Natural killer cell treated with Interleukin-12 subunit alpha and Interleukin-12 subunit beta and Interleukin-15 and Interleukin-18, amount 100 ng/mL, for 72 hours (primary cell): ENCODE measurements around the gene CELSR2. TPM values are rescaled to one million over a fixed set of nuclear protein-coding genes. Genes with fewer than 3 reads are reported as not detected.
"Not testable (repeated sequence)": the region's sequence is repeated elsewhere in the genome, so short reads cannot be mapped to it uniquely, and the experiment has no call there.

Experiments used
- ATAC-seq, 2 donors: fragments of 150-1000 bp; cut with Tn5 transposase in 1 of 2; sonication (Bioruptor Pico), chemical (Tn5 transposase) in 1 of 2; 2 replicates each; pipeline ENCODE4 v1.10.0; 2021
- DNase-seq: peaks from one replicate; pipeline ENCODE4 v3.0.0; 2022; ENCODE audit warnings: low spot score
- H3K27ac Mint-ChIP-seq, 2 donors: 1 replicate in 1 of 2; 2 replicates in 1 of 2; pipeline ENCODE4 v1.8.0; 2022; ENCODE audit warnings: mixed read lengths in 2 of 2, mild to moderate bottlenecking in 1 of 2, moderate library complexity in 1 of 2
- H3K27me3 Mint-ChIP-seq, 2 donors: 1 replicate in 1 of 2; 2 replicates in 1 of 2; pipeline ENCODE4 v1.8.0; 2022; ENCODE audit warnings: mixed read lengths in 2 of 2
- H3K36me3 Mint-ChIP-seq: one replicate; pipeline ENCODE4 v1.8.0; 2022; ENCODE audit warnings: mixed read lengths
- H3K4me1 Mint-ChIP-seq, 2 donors: 1 replicate in 1 of 2; 2 replicates in 1 of 2; pipeline ENCODE4 v1.8.0; 2022; ENCODE audit warnings: low read depth in 2 of 2, mixed read lengths in 2 of 2, mild to moderate bottlenecking in 1 of 2
- H3K4me3 Mint-ChIP-seq: one replicate; pipeline ENCODE4 v1.8.0; 2022; ENCODE audit warnings: mixed read lengths
- H3K9me3 Mint-ChIP-seq: 2 replicates; pipeline ENCODE4 v1.8.0; 2022; ENCODE audit warnings: mixed read lengths
- total RNA-seq, 2 donors: library from RNA; stranded (reverse); gene quantifications; one replicate each; pipeline ENCODE4 v1.2.3, GENCODE V29; 2022

The CELSR2 gene
- total RNA-seq, 2 donors from 2014 or later, result 1.5 to 2.6 TPM

- Mint-ChIP-seq H3K36me3 (peaks cover 24% of the 10 kb centered on the region), H3K4me1 (peaks cover 30 to 32% of the 10 kb centered on the region in 2 donors)
Observed at GRCh38 chr1:109216662-109217061, 32.7 kb upstream of the CELSR2 start.

GRCh38 chr1:109218516-109218915 lies 30.8 kb upstream of the CELSR2 start:
- H3K36me3 Mint-ChIP-seq, result peaks cover 24% of the 10 kb centered on the region
- H3K27ac Mint-ChIP-seq, result no peak overlapping the region
- no peaks in the 10 kb centered on the region for H3K9me3 Mint-ChIP-seq
- ATAC-seq (no peak), DNase-seq (no peak)
- peak overlapping the region; percentile 8 for H3K4me3 Mint-ChIP-seq
- H3K4me1 Mint-ChIP-seq, result peaks cover 30 to 35% of the 10 kb centered on the region in 2 donors
- H3K27me3 Mint-ChIP-seq, result no peaks in the 10 kb centered on the region

More at GRCh38 chr1:109216662-109217061, 32.7 kb upstream of the CELSR2 start:
- Mint-ChIP-seq H3K27ac (peak overlapping the region; percentile 87 to 99), H3K4me3 (peak overlapping the region; percentile 93), H3K9me3 (no peaks in the 10 kb centered on the region), H3K27me3 (no peaks in the 10 kb centered on the region)
- DNase-seq (no peak), ATAC-seq (no peak)

GRCh38 chr1:109221201-109221600 lies 28.1 kb upstream of the CELSR2 start:
- H3K4me1 Mint-ChIP-seq, result peaks cover 27 to 31% of the 10 kb centered on the region in 2 donors
- not testable (repeated sequence) for H3K27me3 Mint-ChIP-seq, H3K4me3 Mint-ChIP-seq, H3K27ac Mint-ChIP-seq, ATAC-seq, DNase-seq, H3K9me3 Mint-ChIP-seq
- H3K36me3 Mint-ChIP-seq, result peaks cover 22% of the 10 kb centered on the region

- ATAC-seq, result no peak
- no peak overlapping the region for H3K4me3 Mint-ChIP-seq
- no peak for DNase-seq
- no peaks in the 10 kb centered on the region for H3K27me3 Mint-ChIP-seq
- H3K27ac Mint-ChIP-seq, result no peak overlapping the region
- H3K36me3 Mint-ChIP-seq, result peaks cover 21% of the 10 kb centered on the region
- H3K9me3 Mint-ChIP-seq, result no peaks in the 10 kb centered on the region
- H3K4me1 Mint-ChIP-seq, result peaks cover 12 to 16% of the 10 kb centered on the region in 2 donors
Observed at GRCh38 chr1:109225308-109225707, 24.0 kb upstream of the CELSR2 start.

GRCh38 chr1:109225711-109226445 lies 23.5 kb upstream of the CELSR2 start:
- no peak overlapping the region for H3K27ac Mint-ChIP-seq
- H3K36me3 Mint-ChIP-seq, result peaks cover 21% of the 10 kb centered on the region
- ATAC-seq, result no peak
- no peaks in the 10 kb centered on the region for H3K9me3 Mint-ChIP-seq
- no peak overlapping the region for H3K4me3 Mint-ChIP-seq
- DNase-seq, result no peak
- H3K4me1 Mint-ChIP-seq, result peaks cover 12 to 16% of the 10 kb centered on the region in 2 donors
- no peaks in the 10 kb centered on the region for H3K27me3 Mint-ChIP-seq

GRCh38 chr1:109228167-109228566 lies 21.2 kb upstream of the CELSR2 start:
- Mint-ChIP-seq H3K27me3 (no peaks in the 10 kb centered on the region), H3K4me1 (peaks cover 12 to 13% of the 10 kb centered on the region in 2 donors), H3K9me3 (no peaks in the 10 kb centered on the region), H3K4me3 (no peak overlapping the region), H3K36me3 (peaks cover 26% of the 10 kb centered on the region), H3K27ac (no peak overlapping the region)
- ATAC-seq (no peak), DNase-seq (no peak)

GRCh38 chr1:109229531-109230127 lies 19.7 kb upstream of the CELSR2 start:
- peaks cover 6 to 9% of the 10 kb centered on the region in 2 donors for H3K4me1 Mint-ChIP-seq
- H3K27ac Mint-ChIP-seq, result no peak overlapping the region
- peaks cover 20% of the 10 kb centered on the region for H3K36me3 Mint-ChIP-seq
- DNase-seq (no peak), ATAC-seq (no peak)
- H3K27me3 Mint-ChIP-seq, result no peaks in the 10 kb centered on the region
- no peak overlapping the region for H3K4me3 Mint-ChIP-seq
- no peaks in the 10 kb centered on the region for H3K9me3 Mint-ChIP-seq

- Mint-ChIP-seq H3K4me3 (no peak overlapping the region), H3K9me3 (no peaks in the 10 kb centered on the region), H3K4me1 (peaks cover 5 to 6% of the 10 kb centered on the region in 2 donors), H3K36me3 (peaks cover 24% of the 10 kb centered on the region), H3K27ac (no peak overlapping the region), H3K27me3 (no peaks in the 10 kb centered on the region)
- DNase-seq, result no peak
- no peak for ATAC-seq
Observed at GRCh38 chr1:109231066-109231465, 18.3 kb upstream of the CELSR2 start.

- ATAC-seq, result no peak
- DNase-seq, result no peak
- Mint-ChIP-seq H3K36me3 (peaks cover 21% of the 10 kb centered on the region), H3K27me3 (no peaks in the 10 kb centered on the region), H3K4me3 (no peak overlapping the region), H3K9me3 (no peaks in the 10 kb centered on the region), H3K4me1 (peaks cover 5 to 6% of the 10 kb centered on the region in 2 donors), H3K27ac (no peak overlapping the region)
Observed at GRCh38 chr1:109235137-109235536, 14.2 kb upstream of the CELSR2 start.

- Mint-ChIP-seq H3K27me3 (peaks cover 0 to 4% of the 10 kb centered on the region in 2 donors), H3K36me3 (peaks cover 16% of the 10 kb centered on the region), H3K27ac (no peak overlapping the region), H3K4me1 (peaks cover 13 to 18% of the 10 kb centered on the region in 2 donors), H3K4me3 (no peak overlapping the region), H3K9me3 (no peaks in the 10 kb centered on the region)
- ATAC-seq (no peak), DNase-seq (no peak)
Observed at GRCh38 chr1:109237512-109237911, 11.8 kb upstream of the CELSR2 start.

- H3K36me3 Mint-ChIP-seq, result peaks cover 16% of the 10 kb centered on the region
- peaks cover 15 to 18% of the 10 kb centered on the region in 2 donors for H3K4me1 Mint-ChIP-seq
- ATAC-seq, result no peak
- no peak overlapping the region for H3K4me3 Mint-ChIP-seq
- DNase-seq, result no peak
- no peak overlapping the region for H3K27ac Mint-ChIP-seq
- no peaks in the 10 kb centered on the region for H3K9me3 Mint-ChIP-seq
- peaks cover 0 to 7% of the 10 kb centered on the region in 2 donors for H3K27me3 Mint-ChIP-seq
Observed at GRCh38 chr1:109238382-109238781, 11.0 kb upstream of the CELSR2 start.

GRCh38 chr1:109239047-109239408 lies 10.3 kb upstream of the CELSR2 start:
- ATAC-seq (no peak), DNase-seq (no peak)
- H3K27ac Mint-ChIP-seq, result no peak overlapping the region
- peaks cover 16% of the 10 kb centered on the region for H3K36me3 Mint-ChIP-seq
- H3K4me3 Mint-ChIP-seq, result no peak overlapping the region
- H3K4me1 Mint-ChIP-seq, result peaks cover 15 to 18% of the 10 kb centered on the region in 2 donors
- H3K27me3 Mint-ChIP-seq, result peaks cover 0 to 7% of the 10 kb centered on the region in 2 donors
- H3K9me3 Mint-ChIP-seq, result no peaks in the 10 kb centered on the region

GRCh38 chr1:109239409-109240068 lies 9.8 kb upstream of the CELSR2 start:
- Mint-ChIP-seq H3K27me3 (peaks cover 5 to 12% of the 10 kb centered on the region in 2 donors), H3K36me3 (peaks cover 16% of the 10 kb centered on the region), H3K4me1 (peaks cover 15 to 18% of the 10 kb centered on the region in 2 donors), H3K27ac (no peak overlapping the region), H3K9me3 (no peaks in the 10 kb centered on the region), H3K4me3 (no peak overlapping the region)
- DNase-seq, result no peak
- ATAC-seq, result peak in 1 of 2 donors; percentile 51
